HG03571 (cell line): ENCODE measurements around the gene TMEM14B.
A peak's percentile ranks its signal among the peaks of the same experiment; 100 is the strongest.
"Not testable (repeated sequence)": the region's sequence is repeated elsewhere in the genome, so short reads cannot be mapped to it uniquely, and the experiment has no call there.

Experiments
- ATAC-seq: cut with Tn5 transposase; IDR thresholded peaks from one replicate; pipeline ENCODE4 v1.9.1; 2021; ENCODE audit not compliant: unreplicated experiment

TMEM14B gene

DNA sequence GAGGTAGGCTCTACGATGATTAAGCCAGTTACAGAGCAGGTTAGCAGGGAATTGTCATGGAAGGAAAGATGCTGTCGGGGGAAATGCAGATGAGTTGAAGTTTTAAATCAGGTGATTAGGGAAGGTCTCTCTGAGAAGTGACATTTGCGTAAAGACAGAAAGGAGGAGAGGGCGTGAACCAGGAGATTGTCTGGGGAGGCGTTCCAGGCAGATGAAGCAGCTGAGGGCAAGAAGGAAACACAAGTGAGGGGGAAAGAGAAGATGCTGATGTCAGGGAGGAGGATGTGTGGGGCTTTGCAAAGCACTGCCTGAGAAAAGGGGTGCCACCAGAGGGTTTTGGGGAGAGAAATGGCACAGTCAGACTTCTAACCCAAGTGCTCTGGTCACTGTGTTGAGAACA lies 2.5 kb upstream of the TMEM14B start:
- ATAC-seq: no peak

DNA sequence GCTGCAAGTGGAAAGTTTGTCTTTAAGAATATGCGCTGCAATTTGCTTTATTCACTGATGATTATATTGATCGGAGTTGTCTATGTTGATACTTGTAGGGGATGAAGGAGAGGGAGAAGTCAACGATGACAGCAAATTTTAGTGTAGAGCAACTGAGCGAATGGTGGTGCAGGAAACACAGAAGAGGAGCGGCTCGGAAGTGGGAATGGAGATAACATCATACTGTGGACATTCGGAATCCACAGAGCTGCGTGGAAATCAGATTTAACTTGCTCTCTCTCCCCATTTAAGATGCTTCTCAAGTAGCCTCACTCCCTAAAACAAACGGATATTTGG lies 722 bp upstream of the TMEM14B start:
- ATAC-seq: no peak

- no peak for ATAC-seq
Measured at GRCh38 chr6:10749734-10750133, 2.1 kb downstream of the TMEM14B start.

- not testable (repeated sequence) for ATAC-seq
Measured at GRCh38 chr6:10750568-10750967, 3.0 kb downstream of the TMEM14B start.

DNA sequence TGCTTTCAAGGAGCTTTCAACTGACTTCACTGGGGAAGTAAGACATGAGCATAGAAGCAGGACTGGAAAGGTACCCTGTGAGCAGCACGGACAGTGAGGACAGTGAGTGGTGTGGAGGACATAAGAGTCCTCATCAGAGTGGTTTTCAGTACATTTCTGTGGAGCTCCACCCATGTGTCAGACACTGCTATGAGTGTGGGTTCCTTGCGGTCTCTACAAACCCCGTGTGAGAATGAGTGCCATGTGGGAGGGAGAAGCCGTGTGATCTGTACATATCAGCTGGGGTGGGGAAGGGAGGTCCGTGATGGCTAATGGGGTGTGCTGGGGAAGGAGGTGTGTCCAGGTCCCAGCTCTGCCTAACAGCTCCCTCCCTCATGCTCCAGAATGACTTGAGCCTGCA lies 4.2 kb downstream of the TMEM14B start:
- ATAC-seq: not testable (repeated sequence)

- no peak for ATAC-seq
Measured at GRCh38 chr6:10756085-10756484, 8.5 kb downstream of the TMEM14B start.

- ATAC-seq: no peak
Measured at GRCh38 chr6:10759312-10759839, 11.8 kb downstream of the TMEM14B start.

DNA sequence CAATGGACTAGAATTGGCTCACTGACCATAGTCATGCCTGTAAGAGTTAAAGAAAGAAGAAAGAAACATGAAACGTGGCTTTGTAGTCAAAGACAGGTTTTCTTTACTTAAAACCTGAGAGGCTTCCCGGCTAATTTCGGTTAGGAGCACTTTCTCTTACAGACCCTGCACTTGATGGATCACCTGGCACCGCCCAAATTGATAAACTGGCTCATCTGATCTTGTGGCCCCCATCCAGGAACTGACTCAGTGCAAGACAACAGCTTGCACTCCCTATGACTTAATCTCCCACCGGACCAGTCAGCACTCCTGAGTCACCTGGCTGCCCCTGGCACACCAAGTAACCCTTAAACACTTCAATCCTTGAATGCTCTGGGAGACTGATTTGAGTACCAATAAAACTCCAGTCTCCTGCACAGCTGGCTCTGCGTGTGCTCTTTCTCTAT lies 12.3 kb downstream of the TMEM14B start:
- ATAC-seq: no peak

- ATAC-seq: no peak
Measured at GRCh38 chr6:10763006-10763405, 15.4 kb downstream of the TMEM14B start.

DNA sequence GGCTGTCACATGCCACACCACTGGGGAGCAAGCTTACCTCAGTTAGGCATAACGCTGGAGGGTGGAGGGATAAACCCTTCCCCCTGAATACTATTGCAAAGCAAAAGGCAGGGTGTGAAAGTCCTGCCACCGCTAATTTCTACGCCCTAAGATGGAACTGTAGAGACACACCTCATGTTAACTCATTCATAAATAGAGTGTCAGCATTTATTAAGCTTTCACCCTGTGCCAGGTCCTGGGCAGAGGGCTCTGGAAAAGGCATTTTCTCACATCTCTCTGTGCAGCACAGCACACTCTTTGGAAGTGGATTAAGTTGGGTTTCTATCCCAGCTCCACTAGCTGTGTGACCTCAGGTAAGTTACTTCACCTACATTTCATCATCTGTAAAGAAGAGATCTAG lies 21.8 kb downstream of the TMEM14B start:
- ATAC-seq: no peak

GRCh38 chr6:10771371-10771894 lies 23.8 kb downstream of the TMEM14B start:
- no peak for ATAC-seq

DNA sequence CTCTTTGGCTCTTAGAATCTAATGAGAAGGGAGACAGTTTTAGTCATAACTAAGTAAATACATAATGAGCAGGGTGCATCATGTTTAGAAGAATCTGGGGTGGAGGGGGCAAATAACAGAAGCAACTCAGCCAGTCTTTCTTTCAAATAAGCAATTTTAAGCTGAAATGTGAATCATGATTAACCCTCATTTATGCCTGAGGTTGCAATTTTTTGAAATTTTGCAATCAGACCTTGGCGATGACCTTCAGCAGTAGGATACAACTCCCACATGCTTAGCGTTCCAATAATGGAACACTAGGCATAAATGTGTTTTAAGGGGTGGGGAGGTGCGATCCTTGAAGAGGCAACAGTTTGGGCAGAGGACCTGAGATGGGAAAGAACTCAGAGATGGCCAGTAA lies 30.6 kb downstream of the TMEM14B start:
- ATAC-seq: no peak

DNA sequence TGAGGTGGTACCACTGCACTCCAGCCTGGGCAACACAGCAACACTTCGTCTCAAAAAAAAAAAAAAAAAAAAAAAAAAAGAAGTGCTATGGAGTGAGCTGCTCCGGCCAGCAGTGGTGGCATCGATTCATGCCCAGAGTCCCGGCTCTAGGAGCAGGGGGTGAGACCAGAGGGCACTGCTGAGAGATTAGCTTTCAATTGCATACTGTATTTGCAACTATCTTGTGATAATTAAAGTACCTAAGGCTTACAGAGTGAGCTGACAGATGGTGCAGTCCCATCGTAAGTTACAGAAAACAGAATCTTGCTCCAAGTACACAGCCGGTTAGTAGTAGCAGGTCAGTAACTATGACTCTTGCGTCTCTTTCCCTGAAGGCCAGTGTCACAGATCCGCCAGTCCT lies 31.5 kb downstream of the TMEM14B start:
- no peak for ATAC-seq

- ATAC-seq: no peak
Measured at GRCh38 chr6:10791673-10792072, 44.1 kb downstream of the TMEM14B start.

GRCh38 chr6:10792101-10792500 lies 44.5 kb downstream of the TMEM14B start:
- ATAC-seq: no peak

GRCh38 chr6:10793035-10793434 lies 45.4 kb downstream of the TMEM14B start:
- ATAC-seq: no peak

- no peak for ATAC-seq
Measured at GRCh38 chr6:10793695-10794094, 46.1 kb downstream of the TMEM14B start.

DNA sequence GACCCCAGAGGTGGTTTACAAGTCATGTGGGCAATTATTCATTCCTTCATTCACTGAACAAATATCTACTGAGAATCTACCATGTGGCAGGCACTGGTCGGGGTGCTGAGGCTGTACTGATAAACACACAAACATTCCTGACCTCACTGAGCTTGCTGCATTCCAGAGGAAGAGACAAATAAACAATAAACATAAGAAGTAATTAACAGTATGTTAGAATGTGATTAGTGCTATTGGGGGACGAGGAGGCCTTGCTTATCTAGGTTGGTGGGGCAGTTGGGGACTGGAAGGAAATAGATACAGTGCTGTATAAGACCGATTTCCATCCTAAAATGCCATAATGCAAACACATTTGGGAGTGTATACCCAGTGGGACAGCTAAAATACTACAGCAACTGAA lies 46.6 kb downstream of the TMEM14B start:
- no peak for ATAC-seq

DNA sequence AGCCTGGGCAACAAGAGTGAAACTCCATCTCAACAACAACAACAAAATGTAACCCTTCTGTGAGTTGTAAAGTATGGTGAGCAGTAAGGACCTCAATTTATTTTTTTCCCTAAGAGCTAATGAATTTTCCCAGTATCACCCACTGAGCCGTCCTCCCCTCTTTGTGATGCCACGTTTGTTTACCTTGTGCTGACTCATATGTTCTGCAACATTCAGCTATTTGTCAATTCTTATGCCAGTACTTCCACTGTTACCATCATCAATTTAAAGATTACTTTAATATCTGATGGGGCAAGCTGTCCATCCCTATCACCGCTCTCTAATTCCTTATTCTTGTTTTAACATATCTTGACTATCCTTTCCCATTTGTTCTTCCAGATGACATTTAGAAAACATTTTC lies 53.2 kb downstream of the TMEM14B start:
- ATAC-seq: no peak

DNA sequence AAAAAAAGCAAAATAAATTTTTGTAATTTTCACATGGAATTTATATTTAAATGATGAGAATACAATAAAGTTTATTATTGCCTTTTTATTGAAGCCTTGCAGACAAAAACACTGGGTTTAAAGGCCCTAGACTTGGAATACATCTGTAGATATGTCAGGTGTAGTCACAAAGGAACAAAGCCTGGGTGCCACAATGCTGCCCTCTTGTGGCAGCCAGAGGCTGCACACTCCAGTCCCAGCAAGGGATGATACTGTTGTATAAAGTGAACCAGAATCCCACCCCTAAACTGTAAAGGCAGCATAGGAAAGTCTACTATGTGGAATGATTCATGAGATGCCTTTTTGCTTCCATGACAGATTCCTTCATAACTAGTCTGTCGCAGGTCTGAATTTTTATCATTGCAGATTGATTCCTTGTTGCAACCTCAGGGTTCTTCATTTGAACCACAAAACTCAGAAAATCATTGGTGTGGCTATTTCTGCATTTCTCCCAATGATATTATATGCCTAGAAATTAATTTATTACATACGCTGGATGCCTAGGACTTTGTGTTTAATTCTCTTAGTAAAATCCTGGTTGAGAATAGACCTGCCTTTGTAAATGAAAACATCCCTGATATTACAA lies 53.7 kb downstream of the TMEM14B start:
- ATAC-seq: peak; percentile 88
